ENCODE results near the gene ZNF613. TPM values are rescaled to one million over a fixed set of nuclear protein-coding genes. Genes with fewer than 3 reads are reported as not detected.
"Not testable (repeated sequence)": the region's sequence is repeated elsewhere in the genome, so short reads cannot be mapped to it uniquely, and the experiment has no call there.

The ZNF613 gene
- total and polyA plus RNA-seq, 9 donors: 4.6 to 6.9 (median 6.3) TPM

- H3K36me3 ChIP-seq (ENCODE audit: control insufficient read depth, insufficient read depth, low read length): peaks cover 68% of the 10 kb centered on the region
- no peak overlapping the region for H3K4me3 ChIP-seq (ENCODE audit: low read length)
- DNase-seq: no peak
- no peak overlapping the region for H3K27ac ChIP-seq (ENCODE audit: low read length)
- WGBS (ENCODE audit: insufficient coverage): 100% methylated on average over 1 of the region's 1 CpG
- H3K9me3 ChIP-seq (replicated peaks; ENCODE audit: control insufficient read depth, low read depth, low read length): peaks cover 81% of the 10 kb centered on the region
- no peaks in the 10 kb centered on the region for H3K4me1 ChIP-seq (ENCODE audit: control insufficient read depth, insufficient read depth, low read length)
- peaks cover 2% of the 10 kb centered on the region for H3K27me3 ChIP-seq (ENCODE audit: control insufficient read depth, insufficient read depth, low read length)
Observed at GRCh38 chr19:51970718-51971117, 43.4 kb downstream of the ZNF613 start.

DNA sequence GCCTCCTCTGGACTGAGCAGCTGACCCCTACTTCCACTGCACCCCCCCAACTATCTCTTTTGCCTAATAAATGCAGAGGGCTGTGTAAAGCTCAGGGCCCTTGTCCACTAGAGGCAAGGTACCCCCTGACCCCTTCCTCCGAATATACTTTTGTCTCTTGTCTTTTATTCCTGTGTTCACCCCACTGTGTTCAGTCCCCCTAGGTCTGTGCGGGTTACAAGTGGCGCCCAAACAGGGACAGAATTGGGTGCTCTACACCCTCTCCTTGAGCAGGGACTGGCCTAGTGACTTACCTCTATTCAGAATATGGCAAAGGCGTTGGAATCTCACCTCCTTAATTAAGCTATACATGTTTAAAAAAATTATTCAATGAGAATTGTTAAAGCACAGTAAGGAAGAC is 44.4 kb downstream of the ZNF613 start:
- DNase-seq: peak; percentile 4
- Histone ChIP-seq H3K36me3 (ENCODE audit: control insufficient read depth, insufficient read depth, low read length) (peaks cover 59% of the 10 kb centered on the region), H3K4me1 (ENCODE audit: control insufficient read depth, insufficient read depth, low read length) (no peaks in the 10 kb centered on the region), H3K27ac (ENCODE audit: low read length) (no peak overlapping the region), H3K27me3 (ENCODE audit: control insufficient read depth, insufficient read depth, low read length) (peaks cover 2% of the 10 kb centered on the region), H3K9me3 (replicated peaks; ENCODE audit: control insufficient read depth, low read depth, low read length) (peaks cover 80% of the 10 kb centered on the region), H3K4me3 (ENCODE audit: low read length) (no peak overlapping the region)
- 100% methylated on average over 3 of the region's 4 CpGs for WGBS (ENCODE audit: insufficient coverage)

DNA sequence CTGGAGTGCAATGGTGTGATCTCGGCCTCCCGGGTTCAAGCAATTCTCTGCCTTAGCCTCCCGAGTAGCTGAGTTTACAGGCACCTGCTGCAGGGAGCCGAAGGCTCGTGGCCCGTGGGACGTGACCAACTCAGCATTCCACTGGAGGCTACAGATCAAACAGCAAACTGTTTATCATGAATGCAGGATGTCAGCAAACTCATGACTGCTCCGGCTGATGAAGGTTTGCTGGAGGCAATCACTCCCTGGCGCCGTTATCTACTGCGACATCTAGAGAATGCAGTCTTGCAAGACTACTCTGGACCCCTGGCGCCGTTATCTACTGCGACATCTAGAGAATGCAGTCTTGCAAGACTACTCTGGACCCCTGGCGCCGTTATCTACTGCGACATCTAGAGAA is 48.5 kb downstream of the ZNF613 start:
- Histone ChIP-seq H3K36me3 (ENCODE audit: control insufficient read depth, insufficient read depth, low read length) (peaks cover 43% of the 10 kb centered on the region), H3K9me3 (replicated peaks; ENCODE audit: control insufficient read depth, low read depth, low read length) (peaks cover 81% of the 10 kb centered on the region)
- not testable (repeated sequence) for H3K4me1 ChIP-seq (ENCODE audit: control insufficient read depth, insufficient read depth, low read length); H3K27ac ChIP-seq (ENCODE audit: low read length); H3K27me3 ChIP-seq (ENCODE audit: control insufficient read depth, insufficient read depth, low read length); DNase-seq; H3K4me3 ChIP-seq (ENCODE audit: low read length)
- WGBS (ENCODE audit: insufficient coverage): 98% methylated on average over 12 of the region's 17 CpGs

GRCh38 chr19:51976852-51977251 is 49.6 kb downstream of the ZNF613 start:
- Histone ChIP-seq H3K4me1 (ENCODE audit: control insufficient read depth, insufficient read depth, low read length) (no peaks in the 10 kb centered on the region), H3K36me3 (ENCODE audit: control insufficient read depth, insufficient read depth, low read length) (peaks cover 32% of the 10 kb centered on the region), H3K4me3 (ENCODE audit: low read length) (no peak overlapping the region), H3K9me3 (replicated peaks; ENCODE audit: control insufficient read depth, low read depth, low read length) (peaks cover 78% of the 10 kb centered on the region), H3K27ac (ENCODE audit: low read length) (no peak overlapping the region), H3K27me3 (ENCODE audit: control insufficient read depth, insufficient read depth, low read length) (no peaks in the 10 kb centered on the region)
- no peak for DNase-seq
- WGBS (ENCODE audit: insufficient coverage): no CpG with 5 or more reads among the region's 3 CpGs

DNA sequence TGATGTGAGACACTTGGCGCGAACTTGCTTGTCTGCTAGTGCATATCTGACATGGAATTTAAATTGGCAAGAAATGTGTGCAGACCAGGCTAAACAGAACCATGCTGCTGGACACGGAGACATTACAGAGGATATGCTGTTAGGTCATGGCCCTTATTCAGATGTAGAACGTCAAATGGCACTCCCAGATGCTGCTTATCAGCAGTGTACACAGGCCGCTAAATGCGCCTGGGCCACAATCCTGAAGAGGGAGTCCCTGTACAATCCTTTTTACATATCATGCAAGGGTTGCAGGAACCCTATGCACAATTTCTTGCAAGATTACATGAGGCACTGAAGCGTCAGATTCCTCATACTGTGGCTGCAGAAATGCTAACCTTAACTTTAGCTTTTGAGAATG is 50.1 kb downstream of the ZNF613 start:
- 94% methylated on average over 7 of the region's 7 CpGs for WGBS (ENCODE audit: insufficient coverage)

GRCh38 chr19:51978882-51979281 is 51.6 kb downstream of the ZNF613 start:
- DNase-seq: no peak
- H3K27ac ChIP-seq (ENCODE audit: low read length): no peak overlapping the region
- no peak overlapping the region for H3K4me3 ChIP-seq (ENCODE audit: low read length)
- peaks cover 67% of the 10 kb centered on the region for H3K9me3 ChIP-seq (replicated peaks; ENCODE audit: control insufficient read depth, low read depth, low read length)
- H3K27me3 ChIP-seq (ENCODE audit: control insufficient read depth, insufficient read depth, low read length): no peaks in the 10 kb centered on the region
- WGBS (ENCODE audit: insufficient coverage): 94% methylated on average over 3 of the region's 4 CpGs
- H3K4me1 ChIP-seq (ENCODE audit: control insufficient read depth, insufficient read depth, low read length): no peaks in the 10 kb centered on the region
- peaks cover 18% of the 10 kb centered on the region for H3K36me3 ChIP-seq (ENCODE audit: control insufficient read depth, insufficient read depth, low read length)

More for the DNA sequence above, 50.1 kb downstream of the ZNF613 start:
- no peak overlapping the region for H3K4me3 ChIP-seq (ENCODE audit: low read length)
- H3K4me1 ChIP-seq (ENCODE audit: control insufficient read depth, insufficient read depth, low read length): no peaks in the 10 kb centered on the region
- H3K27ac ChIP-seq (ENCODE audit: low read length): no peak overlapping the region
- H3K36me3 ChIP-seq (ENCODE audit: control insufficient read depth, insufficient read depth, low read length): peaks cover 28% of the 10 kb centered on the region
- DNase-seq: no peak
- no peaks in the 10 kb centered on the region for H3K27me3 ChIP-seq (ENCODE audit: control insufficient read depth, insufficient read depth, low read length)
- H3K9me3 ChIP-seq (replicated peaks; ENCODE audit: control insufficient read depth, low read depth, low read length): peaks cover 77% of the 10 kb centered on the region

- Histone ChIP-seq H3K4me1 (ENCODE audit: control insufficient read depth, insufficient read depth, low read length) (no peaks in the 10 kb centered on the region), H3K9me3 (replicated peaks; ENCODE audit: control insufficient read depth, low read depth, low read length) (peaks cover 55% of the 10 kb centered on the region), H3K27me3 (ENCODE audit: control insufficient read depth, insufficient read depth, low read length) (no peaks in the 10 kb centered on the region), H3K36me3 (ENCODE audit: control insufficient read depth, insufficient read depth, low read length) (peaks cover 12% of the 10 kb centered on the region), H3K27ac (ENCODE audit: low read length) (no peak overlapping the region), H3K4me3 (ENCODE audit: low read length) (no peak overlapping the region)
- WGBS (ENCODE audit: insufficient coverage): 100% methylated on average over 1 of the region's 6 CpGs
- DNase-seq: no peak
Observed at GRCh38 chr19:51980116-51980736, 53.0 kb downstream of the ZNF613 start.

DNA sequence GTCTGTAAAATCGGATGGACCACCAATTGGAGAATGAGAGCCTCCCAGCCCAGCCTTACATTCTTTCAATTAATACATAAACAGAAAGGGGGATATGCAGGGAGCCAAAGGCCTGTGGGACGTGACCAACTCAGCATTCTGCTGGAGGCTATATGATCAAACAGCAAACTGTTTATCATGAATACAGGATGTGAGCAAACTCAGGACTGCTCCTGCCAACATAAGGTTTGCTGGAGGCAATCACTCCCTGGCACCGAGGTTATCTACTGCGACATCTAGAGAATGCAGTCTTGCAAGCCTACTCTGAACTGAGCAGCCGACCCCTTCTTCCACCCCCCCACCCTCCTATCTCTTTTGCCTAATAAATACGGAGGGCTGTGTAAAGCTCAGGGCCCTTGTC is 53.7 kb downstream of the ZNF613 start:
- WGBS (ENCODE audit: insufficient coverage): 94% methylated on average over 4 of the region's 6 CpGs
- peaks cover 12% of the 10 kb centered on the region for H3K36me3 ChIP-seq (ENCODE audit: control insufficient read depth, insufficient read depth, low read length)

DNA sequence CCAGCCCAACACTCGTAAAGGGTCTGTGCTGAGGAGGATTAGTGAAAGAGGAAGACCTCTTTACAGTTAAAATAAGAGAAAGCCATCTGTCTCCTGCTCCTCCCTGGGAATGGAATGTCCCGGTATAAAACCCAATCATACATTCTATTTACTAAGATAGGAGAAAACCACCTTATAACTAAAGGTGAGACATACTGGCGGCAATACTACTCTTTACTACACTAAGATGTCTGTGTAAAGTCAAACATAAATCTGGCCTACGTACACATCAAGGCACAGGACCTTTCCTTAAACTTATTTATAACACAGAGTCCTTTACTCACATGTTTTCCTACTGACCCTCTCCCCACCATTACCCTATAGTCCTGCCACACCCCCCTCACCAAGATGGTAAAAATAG is 56.1 kb downstream of the ZNF613 start:
- Histone ChIP-seq H3K9me3 (replicated peaks; ENCODE audit: control insufficient read depth, low read depth, low read length) (peaks cover 40% of the 10 kb centered on the region), H3K4me3 (ENCODE audit: low read length) (no peak overlapping the region), H3K27me3 (ENCODE audit: control insufficient read depth, insufficient read depth, low read length) (no peaks in the 10 kb centered on the region), H3K27ac (ENCODE audit: low read length) (no peak overlapping the region), H3K4me1 (ENCODE audit: control insufficient read depth, insufficient read depth, low read length) (peaks cover 9% of the 10 kb centered on the region), H3K36me3 (ENCODE audit: control insufficient read depth, insufficient read depth, low read length) (peaks cover 12% of the 10 kb centered on the region)
- DNase-seq: no peak
- WGBS (ENCODE audit: insufficient coverage): no CpG with 5 or more reads among the region's 4 CpGs

More for the DNA sequence above, 53.7 kb downstream of the ZNF613 start:
- H3K9me3 ChIP-seq (replicated peaks; ENCODE audit: control insufficient read depth, low read depth, low read length): peaks cover 51% of the 10 kb centered on the region
- not testable (repeated sequence) for H3K4me3 ChIP-seq (ENCODE audit: low read length); H3K4me1 ChIP-seq (ENCODE audit: control insufficient read depth, insufficient read depth, low read length); DNase-seq; H3K27me3 ChIP-seq (ENCODE audit: control insufficient read depth, insufficient read depth, low read length); H3K27ac ChIP-seq (ENCODE audit: low read length)

GRCh38 chr19:51986309-51987291 is 59.3 kb downstream of the ZNF613 start, which contains the start of gene ZNF350:
ZNF350 (minus strand) TSS chr19:51986840; CDS start chr19:51974360, 12,480 bp downstream.
- H3K4me3 ChIP-seq (ENCODE audit: low read length): peak within 1 kb of the TSS; percentile 97
- peak within 1 kb of the TSS; percentile 78 for H3K27ac ChIP-seq (ENCODE audit: low read length)
- H3K9me3 ChIP-seq (replicated peaks; ENCODE audit: control insufficient read depth, low read depth, low read length): peaks cover 34% of the 10 kb centered on the region
- H3K27me3 ChIP-seq (ENCODE audit: control insufficient read depth, insufficient read depth, low read length): no peaks in the 10 kb centered on the region
- DNase-seq: peak; percentile 99
- H3K4me1 ChIP-seq (ENCODE audit: control insufficient read depth, insufficient read depth, low read length): peaks cover 9% of the 10 kb centered on the region
- no peaks in the 10 kb centered on the region for H3K36me3 ChIP-seq (ENCODE audit: control insufficient read depth, insufficient read depth, low read length)
- under 1% methylated on average over 32 of the region's 33 CpGs for WGBS (ENCODE audit: insufficient coverage)

All from muscle of leg (tissue), 11 donors.